HG02884 (cell line): Measurements from ENCODE around the gene LEKR1.
"Not testable (repeated sequence)": the region's sequence is repeated elsewhere in the genome, so short reads cannot be mapped to it uniquely, and the experiment has no call there.

Source experiments
- ATAC-seq: cut with Tn5 transposase; IDR thresholded peaks from one replicate; pipeline ENCODE4 v1.9.1; 2021; ENCODE audit warnings: mild to moderate bottlenecking, moderate library complexity; ENCODE audit not compliant: unreplicated experiment

The LEKR1 gene

DNA sequence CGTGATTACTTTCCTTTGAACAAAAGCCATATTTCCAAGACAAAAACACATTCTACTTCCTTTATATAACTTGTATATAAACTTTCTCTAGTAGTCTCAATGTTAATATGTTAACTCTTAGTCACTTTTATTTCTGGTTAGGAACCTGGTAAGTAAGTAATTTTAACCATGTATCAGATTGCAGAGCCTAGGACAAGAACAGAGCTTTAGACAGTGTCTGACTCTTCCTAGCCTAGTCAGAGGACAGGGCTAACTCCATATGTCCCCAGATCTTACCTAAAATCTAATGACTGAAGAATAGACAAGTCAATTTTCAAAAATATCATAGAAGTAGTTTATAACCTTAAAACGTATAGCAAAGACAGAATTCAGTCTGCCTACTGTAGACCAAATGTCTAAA lies 8.3 kb downstream of the LEKR1 start:
- no peak for ATAC-seq

GRCh38 chr3:156834962-156835535 lies 8.9 kb downstream of the LEKR1 start:
- ATAC-seq: no peak

- no peak for ATAC-seq
Observed at GRCh38 chr3:156836701-156837100, 10.5 kb downstream of the LEKR1 start.

- no peak for ATAC-seq
Observed at GRCh38 chr3:156837115-156837514, 11.0 kb downstream of the LEKR1 start.

- no peak for ATAC-seq
Observed at GRCh38 chr3:156838035-156838434, 11.9 kb downstream of the LEKR1 start.

DNA sequence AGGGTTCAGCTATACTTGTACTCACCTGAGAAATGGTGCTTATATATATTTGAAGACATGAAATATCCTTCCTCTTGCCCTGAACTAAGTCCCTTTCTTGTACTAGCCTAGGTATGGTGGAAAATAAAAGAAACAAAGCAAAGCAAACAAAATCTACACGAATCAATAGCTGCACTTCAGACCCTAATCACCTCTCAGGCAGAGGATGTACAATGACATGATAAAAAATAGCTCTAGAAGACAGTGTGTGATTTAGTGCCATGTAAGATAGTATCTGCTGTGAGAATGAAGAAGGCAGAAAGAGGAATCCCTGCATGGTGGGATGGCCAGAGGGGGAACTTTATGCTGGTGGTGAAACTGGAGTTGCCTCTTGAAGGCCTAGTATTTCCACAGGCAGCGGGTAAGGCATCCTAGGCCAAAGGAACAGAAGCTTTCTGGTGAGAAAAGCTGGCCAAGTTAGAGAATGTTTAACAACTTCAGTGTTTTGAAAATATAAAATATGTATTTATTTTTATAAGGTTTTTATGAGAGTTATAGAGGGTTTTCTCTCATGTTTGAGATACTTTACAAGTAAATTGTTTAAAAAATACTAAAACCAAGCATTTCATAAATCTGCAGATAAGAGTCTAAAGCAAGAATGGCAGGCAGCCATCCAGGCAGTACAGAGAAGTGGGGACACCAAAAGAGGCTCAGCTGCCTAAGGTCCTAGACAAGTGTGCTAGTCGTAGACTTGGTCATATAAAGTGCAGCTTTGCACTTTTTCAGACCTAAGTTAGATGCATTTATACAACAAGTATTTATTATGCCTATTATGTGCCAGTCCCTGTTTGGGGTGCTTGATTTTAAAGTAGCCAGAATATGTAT lies 14.9 kb downstream of the LEKR1 start:
- no peak for ATAC-seq

- no peak for ATAC-seq
Observed at GRCh38 chr3:156843071-156843808, 17.1 kb downstream of the LEKR1 start.

DNA sequence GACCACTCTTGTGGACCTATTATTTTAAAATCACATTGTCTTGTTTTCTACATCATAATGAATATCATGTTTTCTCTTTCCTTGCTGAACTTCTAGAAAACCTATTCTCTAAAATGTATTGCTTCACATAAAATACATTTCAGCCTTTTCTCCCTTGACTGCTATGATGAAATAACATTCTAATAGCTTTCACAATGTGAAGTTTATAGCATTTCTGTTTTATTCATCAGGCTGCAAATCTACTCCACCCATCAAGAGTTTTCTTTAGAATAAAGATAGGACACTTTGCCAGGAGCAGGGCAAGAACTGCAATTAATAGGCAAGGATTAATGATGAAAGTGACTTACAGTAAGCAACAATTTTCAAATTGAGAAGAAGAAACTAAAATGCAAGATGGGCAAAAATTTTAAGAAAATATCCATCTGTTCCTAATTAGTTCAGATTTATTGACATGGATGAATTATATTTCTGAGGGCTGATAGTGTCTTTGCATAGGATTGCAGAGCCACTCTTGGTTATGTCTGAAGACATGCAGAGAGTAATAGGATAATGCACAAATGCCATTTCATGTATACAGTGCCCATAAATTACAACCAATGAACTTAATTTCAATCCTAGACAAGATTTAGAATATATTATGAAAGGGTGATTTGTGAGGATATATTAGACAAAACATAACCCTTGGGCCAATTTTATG lies 21.7 kb downstream of the LEKR1 start:
- ATAC-seq: no peak

DNA sequence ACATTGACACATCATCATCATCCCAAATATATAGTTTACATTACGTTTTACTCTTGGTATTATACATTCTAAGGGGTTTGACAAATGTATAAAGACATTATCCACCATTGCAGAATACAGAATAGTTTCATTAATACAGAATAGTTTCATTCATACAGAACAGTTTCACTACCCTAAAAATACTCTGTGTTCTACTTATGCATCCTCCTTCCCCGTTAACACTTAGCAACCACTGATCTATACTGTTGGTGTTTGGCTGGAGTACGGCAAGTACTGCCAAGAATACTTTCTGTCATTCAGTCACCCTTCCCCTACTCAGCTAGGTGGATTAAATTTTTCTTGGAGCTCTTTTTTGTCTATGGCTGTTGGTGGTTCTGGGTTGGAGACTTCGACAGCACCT lies 33.4 kb downstream of the LEKR1 start:
- peak; percentile 99 for ATAC-seq

GRCh38 chr3:156860873-156861272 lies 34.7 kb downstream of the LEKR1 start:
- ATAC-seq: no peak

GRCh38 chr3:156862338-156862737 lies 36.2 kb downstream of the LEKR1 start:
- ATAC-seq: no peak

- no peak for ATAC-seq
Observed at GRCh38 chr3:156865732-156866131, 39.6 kb downstream of the LEKR1 start.

DNA sequence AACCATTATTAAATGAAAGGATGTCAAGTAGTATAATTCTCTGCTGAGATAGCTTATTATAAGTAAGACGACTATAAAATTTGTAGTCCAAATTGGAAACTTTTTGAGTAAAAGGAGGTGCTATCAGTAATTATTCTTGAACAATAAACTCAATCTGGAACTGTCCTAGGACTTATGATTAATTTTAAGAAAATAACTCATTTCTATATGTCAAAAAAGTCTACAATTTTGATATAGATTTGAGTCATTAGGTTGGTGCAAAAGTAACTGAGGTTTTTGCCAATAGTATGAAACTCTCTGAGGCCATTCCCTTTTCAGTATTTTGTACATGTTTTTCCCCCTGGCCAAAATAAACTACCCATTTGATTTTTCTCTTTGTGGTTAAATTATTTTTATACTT lies 41.0 kb downstream of the LEKR1 start:
- no peak for ATAC-seq

GRCh38 chr3:156867920-156868319 lies 41.8 kb downstream of the LEKR1 start:
- ATAC-seq: no peak

DNA sequence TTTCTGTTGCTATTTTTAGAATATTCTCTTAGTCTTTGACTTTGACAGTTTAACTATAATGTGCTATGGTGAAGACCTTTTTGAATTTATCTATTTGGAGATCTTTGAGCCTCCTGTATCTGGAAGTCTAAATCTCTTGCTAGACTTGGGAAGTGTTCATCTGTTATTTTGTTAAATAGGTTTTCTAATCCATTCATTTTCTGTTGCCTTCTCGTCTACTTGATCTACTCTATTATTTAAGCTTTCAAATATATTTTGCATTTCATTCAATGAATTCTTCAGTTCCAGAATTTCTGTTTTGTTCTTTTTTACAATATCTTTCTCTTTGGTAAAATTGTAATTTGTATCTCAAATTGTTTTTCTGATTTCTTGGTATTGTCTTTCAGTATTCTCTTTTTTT lies 47.8 kb downstream of the LEKR1 start:
- no peak for ATAC-seq

DNA sequence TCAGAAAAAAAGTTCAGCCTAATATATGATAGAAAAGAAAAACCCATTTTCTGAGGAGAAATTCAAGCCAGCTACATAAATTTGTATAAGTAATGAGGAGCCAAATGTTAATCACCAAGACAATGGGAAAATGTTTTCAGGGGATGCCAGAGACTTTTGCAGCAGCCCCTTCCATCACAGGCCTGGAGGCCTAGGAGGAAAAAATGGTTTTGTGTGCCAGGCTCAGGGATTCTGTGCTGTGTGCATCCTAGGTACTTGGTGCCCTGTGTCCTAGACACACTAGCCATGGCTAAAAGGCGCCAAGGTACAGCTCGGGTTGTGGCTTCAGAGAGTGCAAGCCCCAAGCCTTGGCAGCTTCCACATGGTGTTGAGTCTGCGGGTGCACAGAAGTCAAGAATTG lies 53.3 kb downstream of the LEKR1 start:
- ATAC-seq: not testable (repeated sequence)

DNA sequence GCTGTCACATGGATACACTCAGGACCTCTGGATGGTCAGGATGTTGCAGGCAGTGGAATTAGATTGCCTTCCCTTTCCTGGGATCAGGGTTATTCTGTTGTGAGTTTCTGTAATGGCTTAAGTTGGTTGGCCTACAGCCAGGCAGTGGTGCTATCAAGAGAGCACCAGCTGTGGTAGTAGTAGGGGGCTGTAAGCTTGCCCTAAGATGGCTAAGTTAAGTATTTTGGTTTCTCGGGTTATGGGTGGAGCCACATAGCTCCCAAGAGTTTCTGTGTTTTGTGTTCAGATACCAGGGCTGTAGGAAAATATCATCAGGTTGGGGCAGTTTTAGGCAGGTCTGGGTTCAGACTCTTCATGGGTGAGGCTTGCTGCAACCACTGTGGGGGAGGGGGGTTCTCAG lies 59.6 kb downstream of the LEKR1 start:
- ATAC-seq: no peak

DNA sequence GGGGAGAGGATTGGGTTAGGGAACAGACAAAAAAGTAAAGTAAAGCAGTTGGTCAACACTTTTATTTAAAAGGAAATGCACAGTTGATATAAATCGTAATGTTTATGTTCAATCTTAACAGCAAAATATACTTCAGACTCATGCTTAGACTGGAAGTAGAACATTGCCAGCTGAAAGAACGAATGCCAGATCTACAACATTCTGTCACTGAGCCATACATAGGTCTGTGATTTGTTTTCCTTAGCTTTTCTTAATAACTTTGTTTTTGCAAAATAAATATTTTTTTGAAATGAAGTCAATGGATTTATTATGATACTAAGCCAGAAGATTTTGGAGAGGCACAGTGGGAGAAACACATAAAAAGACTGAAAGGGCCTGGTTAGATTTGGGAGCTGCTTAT lies 62.0 kb downstream of the LEKR1 start:
- ATAC-seq: no peak

DNA sequence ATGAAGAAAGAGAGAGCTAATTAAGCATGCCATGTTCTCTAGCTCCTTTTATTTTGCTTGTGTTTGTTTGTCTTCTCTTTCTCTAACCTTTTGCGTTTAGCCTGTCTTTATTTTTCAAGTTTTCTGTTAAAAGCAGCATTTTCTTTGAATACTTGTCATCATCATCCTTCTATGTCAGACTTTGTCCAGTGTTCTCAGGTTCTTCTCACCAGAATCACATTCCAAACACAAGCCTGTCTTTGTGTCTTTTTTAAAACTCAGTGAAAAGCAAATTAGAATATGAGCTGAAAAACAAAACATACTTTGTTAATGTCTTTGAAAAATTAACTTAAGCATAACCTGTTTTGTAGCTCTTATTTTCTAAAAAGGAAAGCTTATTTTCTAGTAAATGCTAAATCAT lies 62.4 kb downstream of the LEKR1 start:
- no peak for ATAC-seq

DNA sequence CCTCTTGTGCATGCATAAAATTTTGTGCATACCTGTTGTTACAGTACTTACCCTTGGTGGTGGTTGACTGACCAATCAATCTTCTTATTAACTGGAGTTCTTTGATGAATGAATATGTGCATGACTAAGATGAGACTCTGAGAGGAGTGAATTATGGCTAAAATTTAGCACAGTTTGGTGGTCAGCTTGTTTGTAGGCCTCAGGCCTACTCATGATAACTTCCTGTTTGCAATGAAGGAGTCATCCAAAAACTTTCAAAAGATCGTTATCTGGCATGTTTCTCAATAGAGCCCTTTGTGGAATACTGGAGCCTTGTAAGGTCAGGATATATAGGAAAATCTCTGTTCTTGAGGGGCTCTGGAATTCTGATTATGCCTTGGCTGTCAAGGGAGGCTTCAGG lies 66.5 kb downstream of the LEKR1 start:
- no peak for ATAC-seq

GRCh38 chr3:156895374-156895773 lies 69.2 kb downstream of the LEKR1 start:
- ATAC-seq: not testable (repeated sequence)
